HG03175 (cell line): ENCODE measurements around the gene IPPK.

ENCODE experiments used
- ATAC-seq: cut with Tn5 transposase; IDR thresholded peaks from one replicate; pipeline ENCODE4 v1.9.1; 2021; ENCODE audit warnings: mild to moderate bottlenecking, moderate library complexity; ENCODE audit not compliant: unreplicated experiment

The IPPK gene, protein sequence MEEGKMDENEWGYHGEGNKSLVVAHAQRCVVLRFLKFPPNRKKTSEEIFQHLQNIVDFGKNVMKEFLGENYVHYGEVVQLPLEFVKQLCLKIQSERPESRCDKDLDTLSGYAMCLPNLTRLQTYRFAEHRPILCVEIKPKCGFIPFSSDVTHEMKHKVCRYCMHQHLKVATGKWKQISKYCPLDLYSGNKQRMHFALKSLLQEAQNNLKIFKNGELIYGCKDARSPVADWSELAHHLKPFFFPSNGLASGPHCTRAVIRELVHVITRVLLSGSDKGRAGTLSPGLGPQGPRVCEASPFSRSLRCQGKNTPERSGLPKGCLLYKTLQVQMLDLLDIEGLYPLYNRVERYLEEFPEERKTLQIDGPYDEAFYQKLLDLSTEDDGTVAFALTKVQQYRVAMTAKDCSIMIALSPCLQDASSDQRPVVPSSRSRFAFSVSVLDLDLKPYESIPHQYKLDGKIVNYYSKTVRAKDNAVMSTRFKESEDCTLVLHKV

DNA sequence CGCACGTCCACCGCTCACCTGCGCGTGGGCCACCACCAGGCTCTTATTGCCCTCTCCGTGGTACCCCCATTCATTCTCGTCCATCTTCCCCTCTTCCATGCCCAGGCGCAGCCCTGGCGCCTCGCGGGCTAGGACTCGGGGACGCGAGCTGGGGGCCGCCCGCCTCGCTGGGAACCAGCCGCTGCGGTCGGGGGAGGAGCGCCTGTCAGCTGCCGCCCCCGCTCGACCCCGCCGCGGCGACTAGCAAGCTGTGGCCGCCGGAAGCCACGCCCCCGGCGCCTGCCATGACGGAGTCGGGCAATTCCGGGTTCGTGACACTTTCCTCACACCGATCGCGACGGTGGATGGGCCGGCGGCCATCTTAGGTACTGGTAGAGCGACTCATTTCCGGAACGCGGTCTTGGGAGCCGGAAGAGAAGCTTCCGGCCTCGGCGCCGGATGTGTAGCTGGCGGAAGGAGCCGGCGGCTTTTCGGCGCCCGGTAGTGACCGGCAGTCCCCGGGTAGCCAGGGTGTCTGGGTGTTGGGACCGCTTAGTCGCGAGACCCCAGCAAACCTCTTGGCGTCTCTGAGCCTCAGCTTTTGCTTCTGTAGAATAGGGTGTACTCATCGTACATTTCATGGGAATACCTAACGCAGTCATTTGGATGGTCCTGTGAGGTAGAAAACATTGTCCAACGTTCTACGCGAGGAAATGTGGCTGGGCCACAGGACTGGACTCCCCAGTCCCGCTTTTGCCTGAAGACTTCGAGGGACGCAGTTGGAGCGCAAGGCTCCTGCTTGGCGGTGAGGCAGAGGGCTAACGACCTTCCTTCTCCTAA is at the start of gene IPPK:
Gene IPPK (minus strand): TSS at position 242 of the 819 bp plus-strand sequence. CDS start 143 bp downstream, at position 99.
- peak; percentile 93 for ATAC-seq

DNA sequence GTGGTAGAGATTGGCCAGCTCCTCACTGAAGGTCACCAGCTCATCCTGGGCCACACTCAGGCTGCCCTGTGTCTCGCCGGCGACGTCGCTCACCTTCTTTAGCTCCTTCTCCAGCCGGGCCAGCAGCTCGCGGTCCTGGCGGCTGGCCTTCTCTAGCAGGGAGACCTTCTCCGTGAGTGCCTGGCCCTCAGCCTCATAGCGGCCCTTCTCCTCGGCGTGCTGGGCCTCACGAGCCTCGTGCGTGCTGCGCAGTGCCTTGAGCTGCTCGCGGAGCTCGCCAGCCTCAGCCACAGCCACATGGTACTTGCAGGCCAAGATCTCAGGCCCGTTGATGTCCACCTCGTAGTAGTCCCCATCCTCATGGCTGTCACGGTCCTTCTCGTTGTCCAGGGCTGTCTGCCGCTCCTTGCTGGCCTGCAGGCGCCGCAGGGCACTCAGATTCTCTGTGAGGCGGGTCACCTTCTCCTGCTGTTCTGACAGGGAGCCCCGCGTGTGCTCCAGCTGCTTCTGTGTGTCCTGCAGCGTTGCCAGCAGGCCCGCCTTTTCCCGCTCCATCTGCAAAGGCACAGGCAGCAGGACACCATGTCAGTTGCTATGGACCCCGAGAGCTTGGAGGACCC is 49.2 kb upstream of the IPPK start:
- ATAC-seq: no peak

DNA sequence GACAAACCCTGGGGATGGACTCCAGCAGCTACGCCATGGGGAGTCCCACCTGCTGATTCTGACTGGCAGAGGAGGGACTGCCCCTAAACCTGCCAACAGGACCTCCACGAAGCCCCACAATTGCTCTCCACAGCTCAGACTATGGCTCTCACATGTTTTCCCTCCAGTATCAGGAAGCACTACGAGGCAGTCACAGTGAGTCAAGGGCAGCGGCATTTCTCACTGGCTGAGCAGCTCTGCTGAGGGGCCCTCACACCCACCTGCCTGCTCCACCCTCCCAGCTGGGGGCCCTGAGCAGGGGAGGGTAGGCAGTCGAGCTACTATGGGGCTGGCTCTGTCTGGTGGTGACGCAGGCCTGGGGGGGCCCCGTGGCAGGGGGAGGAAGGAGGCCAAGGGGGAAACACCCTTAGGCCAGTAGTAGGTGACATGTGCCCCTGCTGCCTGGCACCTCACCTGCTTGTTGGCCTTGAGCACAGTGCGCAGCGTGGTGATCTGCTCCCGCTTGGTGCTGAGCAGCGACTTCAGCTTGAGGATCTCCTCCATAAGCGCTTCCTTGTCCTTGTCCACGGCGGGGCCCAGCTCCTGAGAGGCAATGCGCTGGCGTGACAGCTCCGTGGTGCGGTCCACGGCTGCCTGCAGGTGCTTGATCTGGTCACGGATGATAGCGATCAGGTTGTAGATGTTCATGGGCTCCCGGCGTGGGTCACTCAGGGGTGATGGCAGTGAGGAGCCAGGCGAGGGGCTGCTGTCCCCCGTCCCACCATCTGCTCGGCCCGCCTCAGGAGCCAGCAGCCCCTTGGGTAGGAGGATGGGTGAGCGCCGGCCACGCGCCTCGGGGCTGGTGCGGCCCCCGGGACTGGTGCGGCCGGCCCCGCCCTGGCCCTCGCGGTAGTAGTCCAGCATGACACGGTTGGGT is 48.4 kb upstream of the IPPK start:
- no peak for ATAC-seq

DNA sequence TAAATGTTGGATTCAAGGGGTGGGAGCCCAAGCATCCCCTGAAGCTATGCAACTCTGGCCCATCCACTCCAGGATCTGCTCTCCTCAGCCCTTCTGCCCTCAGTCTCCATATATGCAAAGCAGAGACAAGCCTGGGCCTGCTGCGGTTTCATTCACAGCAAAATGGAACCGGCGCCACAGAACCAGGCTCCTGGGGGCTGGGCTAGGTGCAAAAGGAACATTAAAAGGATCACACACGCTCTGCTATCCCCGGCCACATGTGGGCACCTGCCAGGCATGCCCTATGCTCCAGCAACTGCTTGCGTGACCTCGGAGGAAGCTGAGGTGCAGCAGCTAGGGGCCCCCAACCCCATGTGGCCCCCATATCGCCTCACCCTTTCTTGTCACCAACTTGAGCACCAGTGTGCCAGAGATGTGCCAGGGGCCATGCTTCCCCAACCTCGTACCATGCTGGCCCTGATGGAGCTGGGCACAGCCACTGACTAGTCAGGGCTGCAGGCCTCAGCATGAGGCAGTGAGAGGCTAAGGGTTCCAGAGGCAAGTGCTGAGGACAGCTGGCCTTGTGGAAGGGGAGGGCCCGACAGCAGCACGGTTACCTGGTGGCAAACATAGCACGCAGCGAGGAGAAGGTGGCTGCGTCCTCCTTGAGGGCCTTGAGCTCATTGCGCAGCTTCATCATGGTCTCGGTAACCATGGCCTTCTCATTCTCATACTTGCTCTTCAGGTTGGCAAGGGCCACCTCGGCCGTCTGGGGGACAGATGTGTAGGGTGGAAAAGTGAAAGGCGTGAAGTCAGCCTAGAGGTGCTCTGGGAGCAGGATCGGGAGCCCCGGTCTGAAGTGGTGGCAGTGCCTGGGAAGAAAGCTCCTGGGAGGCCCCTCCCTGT is 47.5 kb upstream of the IPPK start:
- ATAC-seq: no peak

DNA sequence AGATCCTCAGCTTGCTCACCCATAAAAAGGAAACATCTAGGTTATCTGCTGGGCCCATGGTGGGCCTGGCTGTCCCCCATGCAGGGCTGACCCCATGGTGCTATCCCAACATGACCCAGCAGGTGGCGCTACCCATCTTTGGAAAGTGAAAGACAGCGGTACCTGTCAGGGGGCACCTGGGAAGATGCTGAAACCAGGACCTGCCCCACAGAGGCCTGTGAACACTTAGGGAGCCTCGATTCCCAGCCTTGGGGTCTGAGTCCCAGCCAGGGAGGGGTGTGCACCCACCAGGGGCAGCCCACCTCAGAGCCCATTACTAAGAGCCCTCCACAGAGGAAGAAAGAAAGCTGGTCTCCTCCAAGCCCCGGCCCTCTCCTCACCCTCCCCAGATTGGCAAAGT is 46.6 kb upstream of the IPPK start:
- peak; percentile 58 for ATAC-seq

DNA sequence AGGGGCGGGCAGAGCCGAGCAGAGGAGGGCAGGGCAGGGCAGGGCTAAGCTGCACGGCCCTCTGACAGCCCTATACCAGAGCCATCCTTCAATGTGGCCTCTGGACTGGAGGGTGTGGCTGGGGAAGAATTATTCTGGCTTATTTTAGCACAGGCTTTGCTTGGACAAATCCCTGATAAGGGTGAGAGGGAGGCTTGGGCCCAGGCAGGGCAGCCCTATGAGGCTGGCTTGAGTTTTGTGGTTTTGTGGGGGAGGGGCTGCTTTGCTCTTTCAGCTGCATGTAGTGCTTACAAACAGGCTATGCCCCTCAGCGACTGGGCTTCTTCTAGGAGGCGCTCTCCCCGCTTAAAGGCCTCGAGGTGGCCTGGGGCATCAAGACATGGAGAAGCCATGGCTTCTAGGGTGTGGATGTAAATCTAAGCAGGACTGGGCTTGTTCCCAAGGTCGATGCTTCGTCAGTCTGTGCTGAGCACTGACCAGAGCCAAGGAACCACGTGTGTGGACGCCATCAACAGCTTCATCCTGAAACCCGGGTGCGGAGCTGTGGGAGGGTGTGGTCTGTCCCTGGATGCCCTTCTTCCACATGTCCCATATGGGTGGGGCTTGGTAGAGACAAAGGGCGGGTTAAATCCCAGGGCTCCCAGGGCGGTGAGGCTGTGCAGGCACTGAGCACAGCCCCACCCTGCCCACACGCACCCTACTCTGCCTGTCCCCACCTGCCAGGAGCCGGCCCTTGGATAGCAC is 45.7 kb upstream of the IPPK start:
- no peak for ATAC-seq

DNA sequence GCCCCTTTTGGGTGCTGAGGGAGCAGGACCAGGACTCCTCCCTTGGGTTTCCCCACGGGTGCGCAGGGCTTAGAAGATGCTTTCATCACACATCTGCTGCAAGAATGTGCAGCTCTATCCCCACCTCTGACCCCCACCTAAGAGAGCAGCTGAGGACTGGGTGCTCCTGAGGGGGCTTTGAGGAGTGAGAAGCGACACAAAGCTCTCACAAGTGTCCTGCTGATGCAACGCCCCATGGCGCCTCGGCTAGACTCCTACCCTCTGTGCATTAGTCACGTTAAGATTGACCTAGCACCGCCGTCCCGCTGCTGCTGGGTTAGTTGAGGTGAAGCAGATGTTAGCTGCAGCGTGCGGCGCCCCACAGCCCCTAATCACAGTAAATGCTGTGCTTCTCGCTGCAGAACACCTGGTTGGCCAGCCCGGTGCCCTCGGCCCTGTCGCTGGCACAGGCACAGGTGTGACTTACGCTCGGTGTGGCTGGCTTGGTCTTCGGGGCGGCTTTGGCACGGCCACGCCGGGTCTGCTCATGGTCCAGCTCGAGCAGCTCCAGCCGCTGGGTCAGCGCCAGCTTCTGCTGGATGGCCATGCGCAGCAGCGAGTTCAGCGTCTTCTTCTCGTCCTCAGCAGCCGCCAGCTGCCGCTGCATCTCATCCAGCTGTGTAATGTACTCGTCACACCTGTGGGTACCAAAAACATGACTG is 45.0 kb upstream of the IPPK start:
- ATAC-seq: no peak

DNA sequence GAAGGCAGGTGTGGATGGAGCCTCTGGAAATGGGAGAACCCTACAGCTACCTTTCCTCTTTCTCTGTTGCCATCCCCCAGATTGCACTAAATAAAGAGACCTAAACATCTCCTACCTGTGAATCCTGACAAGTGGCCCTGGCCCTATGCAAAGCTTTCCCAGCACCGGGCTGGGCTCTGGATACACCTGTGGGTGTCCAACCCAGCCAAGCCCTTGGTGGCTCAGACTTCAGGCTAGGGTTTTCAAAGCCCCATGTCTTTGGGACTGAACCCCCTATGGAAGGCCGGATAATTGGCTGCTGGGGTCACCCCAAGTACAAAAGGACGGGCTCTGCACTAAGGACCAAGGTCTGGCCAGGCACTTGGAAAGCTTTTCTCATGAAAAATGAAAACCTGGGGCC is 44.1 kb upstream of the IPPK start:
- no peak for ATAC-seq

DNA sequence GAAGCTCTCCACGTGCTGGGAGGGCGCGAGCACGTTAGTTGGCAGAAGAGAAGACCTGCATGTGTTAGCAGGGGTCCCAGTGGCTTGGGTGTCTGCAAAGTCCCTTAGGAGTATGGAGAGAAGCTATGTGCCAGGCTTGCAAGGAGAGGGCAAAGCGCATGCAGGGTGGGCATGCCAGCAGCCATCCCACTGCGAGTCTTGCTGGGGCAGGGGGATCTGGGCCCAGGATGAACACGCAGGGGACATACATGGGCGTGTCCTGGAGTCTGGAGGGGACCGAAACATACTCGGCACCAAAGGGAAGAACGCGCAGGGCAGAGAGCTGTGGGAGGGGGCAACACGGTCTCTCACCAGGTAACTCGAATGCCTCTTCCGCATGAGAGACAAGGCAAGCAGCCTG is 43.6 kb upstream of the IPPK start:
- ATAC-seq: no peak

DNA sequence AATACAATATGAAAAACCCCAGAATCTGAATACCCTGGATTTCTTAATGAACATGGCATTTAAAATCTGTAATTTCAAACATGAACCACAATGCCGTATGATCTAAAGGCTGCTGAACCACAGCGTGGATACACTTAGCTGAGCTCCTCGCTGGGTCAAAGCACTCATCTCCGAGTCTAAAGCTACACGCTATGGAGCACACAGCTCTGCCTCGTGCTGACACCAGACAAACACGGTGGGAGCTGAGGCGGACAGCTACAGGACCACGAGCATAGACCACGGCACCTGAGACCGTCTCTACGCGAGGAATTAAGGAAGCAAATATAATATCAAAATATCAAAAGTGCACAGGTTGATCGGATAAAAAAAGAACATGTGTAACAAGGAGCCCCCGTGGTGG is 42.8 kb upstream of the IPPK start:
- ATAC-seq: no peak

DNA sequence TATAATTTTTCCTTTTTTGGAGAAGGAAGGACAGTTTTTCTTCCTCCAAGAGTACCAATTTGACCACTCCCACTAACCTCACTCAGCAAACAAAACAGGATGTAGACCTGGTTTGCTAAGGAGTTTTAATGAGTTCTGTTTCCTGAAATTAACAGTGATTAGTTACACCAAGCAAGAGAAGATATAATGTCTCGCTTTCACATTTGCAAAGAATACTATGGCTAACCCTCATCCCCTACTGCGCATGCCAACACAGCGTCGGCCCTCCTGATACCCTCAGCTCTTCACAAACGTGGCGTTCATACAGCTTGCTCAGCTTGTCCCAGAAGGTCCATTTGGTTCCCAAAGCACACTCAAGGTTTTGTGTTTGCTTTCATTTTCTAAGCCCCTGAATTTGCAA is 41.9 kb upstream of the IPPK start:
- no peak for ATAC-seq

DNA sequence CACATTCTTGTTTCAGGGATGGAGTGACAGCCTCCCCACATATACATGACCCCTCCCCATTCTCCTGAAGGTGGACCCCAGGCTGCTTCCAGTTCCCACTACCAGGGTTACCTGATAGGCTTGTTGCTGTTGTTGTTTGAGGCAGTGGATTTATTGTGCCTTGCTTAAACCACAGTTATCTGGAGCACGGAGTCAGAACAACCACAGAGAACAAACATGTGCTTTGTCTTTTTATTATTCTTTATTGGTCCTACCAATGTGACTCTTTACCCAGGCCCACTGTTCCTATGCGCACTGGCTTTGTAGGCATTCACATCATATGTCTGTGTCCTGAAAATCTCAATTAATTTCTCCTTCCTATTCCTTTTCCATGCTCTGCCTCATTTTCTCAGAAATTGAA is 41.2 kb upstream of the IPPK start:
- no peak for ATAC-seq

DNA sequence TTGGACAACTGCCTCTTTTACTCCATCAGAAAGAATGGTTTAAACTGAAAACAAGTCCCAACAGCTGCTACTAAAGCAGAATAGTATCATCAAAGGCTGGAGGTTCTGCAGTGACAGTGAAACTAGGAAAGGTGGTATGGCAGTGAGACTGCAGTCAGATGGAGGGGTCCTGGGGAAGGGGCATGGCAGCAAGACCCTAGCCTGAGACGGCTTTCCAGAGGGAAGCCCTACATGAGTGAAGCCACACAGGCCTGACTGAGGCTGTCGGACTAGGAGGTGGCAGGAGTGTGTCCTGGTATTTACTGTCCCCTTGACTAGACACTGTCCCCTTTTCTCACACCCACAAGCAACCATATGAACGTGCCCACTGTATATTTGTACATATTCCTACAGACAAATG is 40.4 kb upstream of the IPPK start:
- ATAC-seq: no peak

DNA sequence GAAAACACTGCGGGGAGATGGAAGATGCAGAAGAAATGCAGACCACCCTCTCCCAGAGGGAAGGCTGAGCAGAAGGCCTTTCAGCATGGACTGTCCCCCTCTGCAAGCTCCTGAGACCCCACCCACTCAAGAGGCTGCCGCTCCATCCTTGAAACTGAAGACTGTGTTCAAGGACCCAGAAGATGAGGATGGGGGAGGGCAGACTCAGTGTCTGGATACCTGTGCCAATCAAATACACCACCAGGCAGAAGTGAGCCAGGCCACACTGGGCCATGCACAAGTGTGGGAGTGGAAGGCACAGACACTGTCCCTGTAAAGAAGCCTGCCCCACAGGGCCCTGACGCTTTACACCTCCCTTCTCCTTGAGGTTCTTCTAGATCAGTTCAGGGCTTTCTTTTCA is 40.0 kb upstream of the IPPK start:
- no peak for ATAC-seq

DNA sequence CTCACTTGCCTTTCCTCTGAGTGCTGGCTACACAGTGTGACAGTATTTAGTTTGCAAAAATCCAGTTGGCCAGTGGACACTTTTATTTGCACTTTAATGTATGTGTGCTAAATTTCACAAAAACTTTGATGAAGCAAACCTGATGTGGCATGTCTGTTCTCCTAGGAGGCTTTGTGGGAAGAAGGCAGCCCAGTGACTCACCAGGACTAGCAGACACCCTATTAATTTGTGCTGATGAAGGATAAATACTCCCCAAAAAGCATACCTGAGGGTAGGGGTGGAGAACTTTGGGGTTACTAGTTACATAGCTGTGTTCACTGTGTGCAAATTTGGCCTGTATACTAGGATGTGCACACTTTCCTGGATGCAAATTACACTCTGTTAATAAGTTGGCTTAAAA is 39.3 kb upstream of the IPPK start:
- ATAC-seq: no peak

DNA sequence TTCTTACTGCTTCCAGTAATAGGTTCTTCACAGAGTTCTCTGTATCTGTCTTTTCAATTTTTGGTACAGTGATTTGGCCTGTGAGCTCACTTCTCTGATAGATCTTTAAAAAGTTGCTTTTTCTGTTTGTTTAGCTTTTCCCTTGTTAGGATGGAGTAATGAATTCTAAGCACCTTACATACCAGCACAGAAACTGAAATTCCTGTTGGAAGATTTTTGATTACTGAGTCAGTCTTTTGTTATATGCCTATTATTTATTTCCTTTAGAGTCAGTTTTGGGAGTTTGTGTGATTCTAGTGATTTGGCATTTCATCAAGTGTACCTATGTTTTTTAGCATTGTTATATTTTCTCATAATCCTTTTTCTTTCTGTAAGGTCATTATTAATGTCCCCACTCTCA is 37.6 kb upstream of the IPPK start:
- ATAC-seq: no peak

DNA sequence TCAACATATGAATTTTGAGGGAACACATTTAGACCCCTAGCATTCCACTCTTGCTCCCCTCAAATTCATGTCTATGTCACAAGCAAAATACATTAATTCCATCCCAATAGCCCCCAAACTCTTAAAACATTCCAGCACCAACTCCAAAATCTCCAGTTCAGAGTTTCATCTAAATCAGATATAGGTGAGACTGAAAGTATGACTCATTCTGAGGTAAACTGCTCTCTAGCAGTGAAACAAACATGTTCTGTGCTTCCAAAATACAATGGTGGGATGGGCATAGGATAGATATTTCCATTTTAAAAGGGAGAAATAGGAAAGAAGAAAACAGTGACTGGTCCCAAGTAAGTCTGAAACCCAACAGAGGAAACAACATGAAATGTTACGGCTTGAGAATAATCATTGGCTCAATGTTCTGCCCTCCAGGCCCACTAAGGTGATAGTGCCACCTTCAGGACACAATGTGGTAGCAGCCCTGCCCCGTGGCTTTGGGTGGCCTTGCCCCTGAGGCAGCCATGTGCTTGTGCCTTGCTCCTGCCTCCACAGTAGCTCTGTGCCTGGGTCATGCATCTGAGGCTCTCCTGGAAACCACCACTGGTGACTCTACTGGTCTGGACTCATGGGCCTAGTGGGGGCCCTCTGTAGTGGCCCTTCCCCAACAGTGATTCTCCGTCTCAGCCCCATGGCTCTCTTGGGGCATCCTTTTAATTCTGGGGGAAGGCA is 36.4 kb upstream of the IPPK start:
- peak; percentile 61 for ATAC-seq

DNA sequence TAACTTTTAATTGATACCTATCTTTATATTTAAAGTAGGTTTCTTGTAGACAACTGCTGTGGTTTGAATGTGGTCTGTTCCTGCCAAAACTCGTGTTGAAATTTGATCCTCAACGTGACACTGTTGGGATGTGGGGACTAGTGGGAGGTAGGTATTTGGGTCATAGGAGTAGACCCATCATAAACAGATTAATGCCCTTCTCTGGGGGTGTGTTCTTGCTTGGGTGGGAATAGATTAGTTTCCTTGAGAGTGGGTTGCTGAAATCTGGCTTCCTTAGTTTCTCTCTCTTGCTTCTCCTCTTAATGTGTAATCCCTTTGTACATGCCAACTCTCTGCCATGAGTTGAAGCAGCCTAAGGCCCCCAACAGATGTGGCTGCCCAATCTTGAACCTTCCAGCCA is 34.6 kb upstream of the IPPK start:
- no peak for ATAC-seq
